ENCODE data around the gene DCAF17. TPM values are rescaled to one million over a fixed set of nuclear protein-coding genes. Genes with fewer than 3 reads are reported as not detected.

The DCAF17 gene
- total and polyA plus RNA-seq, 2 donors (not counting 1 experiment from before 2014, with no cell fraction given): 8.8 to 29.4 TPM

DNA sequence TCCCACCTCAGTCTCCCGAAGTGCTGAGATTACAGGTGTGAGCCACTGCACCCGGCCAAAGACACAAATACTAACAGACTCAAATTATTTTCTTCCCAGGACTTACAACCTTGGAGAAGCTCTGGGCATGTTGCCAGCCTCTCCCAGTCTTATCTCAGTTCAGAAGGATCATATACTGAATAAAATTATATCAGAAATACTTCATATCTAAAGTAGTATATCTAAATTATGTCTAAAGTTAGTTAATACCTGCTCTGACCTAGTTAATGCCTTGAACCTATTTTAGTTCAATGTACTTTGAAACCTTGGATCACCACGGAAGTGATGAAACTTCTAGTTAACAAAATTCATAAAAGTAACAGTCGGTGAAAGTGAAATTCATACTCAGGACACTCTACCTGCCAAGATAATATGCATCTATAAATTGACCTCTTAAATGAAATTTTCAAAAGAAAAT lies 53.8 kb downstream of the DCAF17 start:
- Histone ChIP-seq H3K79me2 (ENCODE audit: control insufficient read depth, insufficient read depth, low read length) (no peaks in the 10 kb centered on the region), H4K20me1 (ENCODE audit: control insufficient read depth, insufficient read depth, low read length, poor library complexity, severe bottlenecking) (no peaks in the 10 kb centered on the region), H3K4me2 (replicated peaks; ENCODE audit: low read depth, low read length, poor library complexity, severe bottlenecking) (no peak overlapping the region), H3K27ac (ENCODE audit: low read length in 2 of 2) (no peak overlapping the region), H3K9me3 (ENCODE audit: control extremely low read depth in 1 of 3, control insufficient read depth in 2 of 3, insufficient read depth in 1 of 3, low read length in 2 of 3) (peaks cover 0 to 2% (median 1%) of the 10 kb centered on the region in 3 donors), H3K36me3 (replicated peaks in 1 of 2; ENCODE audit: control extremely low read depth in 1 of 2, control insufficient read depth in 1 of 2, extremely low read depth in 1 of 2, insufficient read depth in 2 of 2, low read length in 1 of 2) (peaks cover 0 to 11% of the 10 kb centered on the region in 2 experiments), H3K4me1 (ENCODE audit: control insufficient read depth in 2 of 2, insufficient read depth in 2 of 2, low read length in 2 of 2) (no peaks in the 10 kb centered on the region), H3K27me3 (replicated peaks in 1 of 4; ENCODE audit: control extremely low read depth in 1 of 4, control insufficient read depth in 3 of 4, insufficient read depth in 4 of 4, low read length in 3 of 4) (no peaks in the 10 kb centered on the region), H3K9ac (ENCODE audit: low read length) (no peak overlapping the region), H2AFZ (ENCODE audit: insufficient read depth, low read depth, low read length, poor library complexity, severe bottlenecking) (no peak overlapping the region), H3K4me3 (ENCODE audit: control extremely low read depth in 1 of 5, extremely low read depth in 1 of 5, insufficient read depth in 1 of 5, low read depth in 2 of 5, low read length in 4 of 5) (no peak overlapping the region)
- ATAC-seq (ENCODE audit: low read depth): no peak
- CTCF ChIA-PET: no interaction called here
- DNase-seq: no peak
- intact Hi-C loops (cut with micrococcal nuclease): no loop called here
- H3K9me3 Mint-ChIP-seq (ENCODE audit: insufficient read depth): peaks cover 3% of the 10 kb centered on the region
- no peaks in the 10 kb centered on the region for H3K4me1 Mint-ChIP-seq
- POLR2A ChIA-PET: no interaction called here
- no peaks in the 10 kb centered on the region for H3K27me3 Mint-ChIP-seq
- TF ChIP-seq EZH2 (IDR thresholded peaks at IDR 0.05; ENCODE audit: borderline replicate concordance, insufficient read depth, low read depth, low read length, poor library complexity, severe bottlenecking): no peak
- TF ChIP-seq, protein P1, sequence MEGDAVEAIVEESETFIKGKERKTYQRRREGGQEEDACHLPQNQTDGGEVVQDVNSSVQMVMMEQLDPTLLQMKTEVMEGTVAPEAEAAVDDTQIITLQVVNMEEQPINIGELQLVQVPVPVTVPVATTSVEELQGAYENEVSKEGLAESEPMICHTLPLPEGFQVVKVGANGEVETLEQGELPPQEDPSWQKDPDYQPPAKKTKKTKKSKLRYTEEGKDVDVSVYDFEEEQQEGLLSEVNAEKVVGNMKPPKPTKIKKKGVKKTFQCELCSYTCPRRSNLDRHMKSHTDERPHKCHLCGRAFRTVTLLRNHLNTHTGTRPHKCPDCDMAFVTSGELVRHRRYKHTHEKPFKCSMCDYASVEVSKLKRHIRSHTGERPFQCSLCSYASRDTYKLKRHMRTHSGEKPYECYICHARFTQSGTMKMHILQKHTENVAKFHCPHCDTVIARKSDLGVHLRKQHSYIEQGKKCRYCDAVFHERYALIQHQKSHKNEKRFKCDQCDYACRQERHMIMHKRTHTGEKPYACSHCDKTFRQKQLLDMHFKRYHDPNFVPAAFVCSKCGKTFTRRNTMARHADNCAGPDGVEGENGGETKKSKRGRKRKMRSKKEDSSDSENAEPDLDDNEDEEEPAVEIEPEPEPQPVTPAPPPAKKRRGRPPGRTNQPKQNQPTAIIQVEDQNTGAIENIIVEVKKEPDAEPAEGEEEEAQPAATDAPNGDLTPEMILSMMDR (IDR thresholded peaks at IDR 0.05): no peak
- WGBS (ENCODE audit: insufficient coverage): 100% methylated on average over 3 of the region's 4 CpGs
- H3K4me3 Mint-ChIP-seq: no peak overlapping the region
- H3K27ac Mint-ChIP-seq: no peak overlapping the region

DNA sequence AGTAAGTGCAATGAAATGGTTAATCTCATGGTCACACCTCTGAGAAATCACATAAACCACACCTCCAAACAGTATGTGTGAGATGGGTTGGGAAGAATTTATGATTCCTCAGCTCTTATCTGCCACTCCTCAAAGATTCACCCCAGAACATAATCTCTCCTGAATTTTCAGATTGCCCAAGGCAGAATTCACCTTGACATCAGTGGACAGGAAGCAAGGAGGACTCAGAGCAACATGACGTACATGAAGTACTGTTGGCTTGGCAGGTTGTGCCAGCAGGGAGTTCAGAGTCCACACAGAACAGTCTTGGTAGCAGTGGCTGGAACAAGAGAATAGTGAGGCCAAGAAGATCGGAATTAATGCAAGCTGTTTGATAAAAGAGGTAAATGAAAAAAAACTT lies 56.6 kb downstream of the DCAF17 start:
- Mint-ChIP-seq H3K4me1 (no peaks in the 10 kb centered on the region), H3K27ac (no peak overlapping the region), H3K9me3 (ENCODE audit: insufficient read depth) (peaks cover 3% of the 10 kb centered on the region), H3K27me3 (no peaks in the 10 kb centered on the region), H3K4me3 (no peak overlapping the region)
- Histone ChIP-seq H3K9ac (ENCODE audit: low read length) (no peak overlapping the region), H3K9me3 (ENCODE audit: control extremely low read depth in 1 of 3, control insufficient read depth in 2 of 3, insufficient read depth in 1 of 3, low read length in 2 of 3) (peaks cover 0 to 2% (median 1%) of the 10 kb centered on the region in 3 donors), H3K4me1 (ENCODE audit: control insufficient read depth in 2 of 2, insufficient read depth in 2 of 2, low read length in 2 of 2) (no peaks in the 10 kb centered on the region), H3K36me3 (replicated peaks in 1 of 2; ENCODE audit: control extremely low read depth in 1 of 2, control insufficient read depth in 1 of 2, extremely low read depth in 1 of 2, insufficient read depth in 2 of 2, low read length in 1 of 2) (peaks cover 0 to 2% of the 10 kb centered on the region in 2 experiments), H3K27ac (ENCODE audit: low read length in 2 of 2) (no peak overlapping the region), H4K20me1 (ENCODE audit: control insufficient read depth, insufficient read depth, low read length, poor library complexity, severe bottlenecking) (no peaks in the 10 kb centered on the region), H3K4me2 (replicated peaks; ENCODE audit: low read depth, low read length, poor library complexity, severe bottlenecking) (no peak overlapping the region), H3K27me3 (replicated peaks in 1 of 4; ENCODE audit: control extremely low read depth in 1 of 4, control insufficient read depth in 3 of 4, insufficient read depth in 4 of 4, low read length in 3 of 4) (no peaks in the 10 kb centered on the region), H2AFZ (ENCODE audit: insufficient read depth, low read depth, low read length, poor library complexity, severe bottlenecking) (no peak overlapping the region), H3K79me2 (ENCODE audit: control insufficient read depth, insufficient read depth, low read length) (no peaks in the 10 kb centered on the region), H3K4me3 (ENCODE audit: control extremely low read depth in 1 of 5, extremely low read depth in 1 of 5, insufficient read depth in 1 of 5, low read depth in 2 of 5, low read length in 4 of 5) (no peak overlapping the region)
- POLR2A ChIA-PET: no interaction called here
- CTCF ChIA-PET: no interaction called here
- WGBS (ENCODE audit: insufficient coverage): 100% methylated on average over 2 of the region's 2 CpGs
- no peak for TF ChIP-seq EZH2 (IDR thresholded peaks at IDR 0.05; ENCODE audit: borderline replicate concordance, insufficient read depth, low read depth, low read length, poor library complexity, severe bottlenecking)
- TF ChIP-seq, protein P1 (IDR thresholded peaks at IDR 0.05): no peak
- intact Hi-C loops (cut with micrococcal nuclease): no loop called here
- no peak for ATAC-seq (ENCODE audit: low read depth)
- DNase-seq: no peak
